ENCODE measurements around the gene ZNF554. TPM values are rescaled to one million over a fixed set of nuclear protein-coding genes. Genes with fewer than 3 reads are reported as not detected.

Gene ZNF554
- total RNA-seq, 1 donor from 2014 or later = 1.1 TPM

GRCh38 chr19:2883686-2884439 is 64.2 kb downstream of the ZNF554 start:
- H3K27me3 ChIP-seq = no peaks in the 10 kb centered on the region
- DNase-seq (ENCODE audit: low spot score in 2 of 2) = no peak

GRCh38 chr19:2885736-2886135 is 66.1 kb downstream of the ZNF554 start:
- no peaks in the 10 kb centered on the region for H3K4me1 ChIP-seq
- H3K36me3 ChIP-seq = no peaks in the 10 kb centered on the region
- H3K4me3 ChIP-seq = no peak overlapping the region
- no peak overlapping the region for H3K27ac ChIP-seq
- intact Hi-C loops (cut with DNase I) = no loop called here
- no peak for DNase-seq (ENCODE audit: low spot score in 2 of 2)
- H3K27me3 ChIP-seq = no peaks in the 10 kb centered on the region
- no peak for TF ChIP-seq CTCF (IDR thresholded peaks at IDR 0.05)
- no peaks in the 10 kb centered on the region for H3K9me3 ChIP-seq

More at GRCh38 chr19:2883686-2884439, 64.2 kb downstream of the ZNF554 start:
- intact Hi-C loops (cut with DNase I) = no loop called here
- H3K27ac ChIP-seq = no peak overlapping the region
- H3K4me1 ChIP-seq = no peaks in the 10 kb centered on the region
- H3K9me3 ChIP-seq = no peaks in the 10 kb centered on the region
- no peak overlapping the region for H3K4me3 ChIP-seq
- no peak for TF ChIP-seq CTCF (IDR thresholded peaks at IDR 0.05)
- H3K36me3 ChIP-seq = no peaks in the 10 kb centered on the region

Other genes with a start within 250 kb of the ZNF554 start
- 0.96 TPM for gene GNG7, start 117.2 kb upstream of the ZNF554 start, total RNA-seq
- gene DIRAS1, start 98.5 kb upstream of the ZNF554 start, total RNA-seq = not detected
- gene SLC39A3, start 79.9 kb upstream of the ZNF554 start, total RNA-seq = 72.7 TPM
- 29.8 TPM for gene SGTA, start 36.6 kb upstream of the ZNF554 start, total RNA-seq
- gene THOP1, start 34.4 kb upstream of the ZNF554 start, total RNA-seq = 67.3 TPM
- 6.8 TPM for gene ZNF555, start 21.6 kb downstream of the ZNF554 start, total RNA-seq
- not detected for gene ZNF556, start 47.5 kb downstream of the ZNF554 start, total RNA-seq
- 9.8 TPM for gene ZNF57, start 81.1 kb downstream of the ZNF554 start, total RNA-seq
- gene ZNF77, start 125.1 kb downstream of the ZNF554 start, total RNA-seq = 3.0 TPM
- not detected for gene TLE6, start 157.7 kb downstream of the ZNF554 start, total RNA-seq
- 86.3 TPM for gene TLE2, start 209.4 kb downstream of the ZNF554 start, total RNA-seq
- gene TLE5, start 242.6 kb downstream of the ZNF554 start, total RNA-seq = 559 TPM